SU-DHL-6 (cell line): Measurements from ENCODE around the gene TMEM134.
"Not testable (repeated sequence)": the region's sequence is repeated elsewhere in the genome, so short reads cannot be mapped to it uniquely, and the experiment has no call there.

ENCODE experiments used
- EZH2phosphoT487 ChIP-seq: fragments of 200-600 bp; sonication (generic), shearing (Covaris generic); conservative IDR thresholded peaks from 2 replicates; pipeline ENCODE4 v1.6.1; 2018; ENCODE audit warnings: mild to moderate bottlenecking, antibody characterized with exemption, low read length, moderate library complexity, mixed read lengths
- TF ChIP-seq, protein P1 (sequence below): fragments of 200-600 bp; sonication (generic); IDR thresholded peaks from one replicate; pipeline ENCODE4 v1.5.1; 2017; ENCODE audit warnings: antibody characterized with exemption, mild to moderate bottlenecking, low read length, moderate library complexity; ENCODE audit not compliant: insufficient read depth, poor library complexity, severe bottlenecking

DNA sequence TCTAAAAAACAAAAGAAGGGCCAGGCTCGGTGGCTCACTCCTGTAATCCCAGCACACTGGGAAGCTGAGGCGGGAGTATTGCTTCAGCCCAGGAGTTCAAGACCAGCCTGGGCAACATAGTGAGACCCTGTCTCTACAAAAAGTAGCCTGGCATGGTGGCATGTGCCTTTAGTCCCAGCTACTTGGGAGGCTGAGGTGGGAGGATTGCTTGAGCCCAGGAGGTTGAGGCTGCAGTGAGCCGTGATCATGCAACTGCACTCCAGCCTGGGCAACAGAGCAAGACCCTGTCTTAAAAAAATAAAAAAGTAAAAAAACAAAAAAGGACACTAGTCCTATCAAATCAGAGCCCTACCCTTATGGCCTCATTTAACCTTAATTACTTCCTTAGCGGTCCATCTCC is 42.5 kb upstream of the TMEM134 start:
- TF ChIP-seq, protein P1, sequence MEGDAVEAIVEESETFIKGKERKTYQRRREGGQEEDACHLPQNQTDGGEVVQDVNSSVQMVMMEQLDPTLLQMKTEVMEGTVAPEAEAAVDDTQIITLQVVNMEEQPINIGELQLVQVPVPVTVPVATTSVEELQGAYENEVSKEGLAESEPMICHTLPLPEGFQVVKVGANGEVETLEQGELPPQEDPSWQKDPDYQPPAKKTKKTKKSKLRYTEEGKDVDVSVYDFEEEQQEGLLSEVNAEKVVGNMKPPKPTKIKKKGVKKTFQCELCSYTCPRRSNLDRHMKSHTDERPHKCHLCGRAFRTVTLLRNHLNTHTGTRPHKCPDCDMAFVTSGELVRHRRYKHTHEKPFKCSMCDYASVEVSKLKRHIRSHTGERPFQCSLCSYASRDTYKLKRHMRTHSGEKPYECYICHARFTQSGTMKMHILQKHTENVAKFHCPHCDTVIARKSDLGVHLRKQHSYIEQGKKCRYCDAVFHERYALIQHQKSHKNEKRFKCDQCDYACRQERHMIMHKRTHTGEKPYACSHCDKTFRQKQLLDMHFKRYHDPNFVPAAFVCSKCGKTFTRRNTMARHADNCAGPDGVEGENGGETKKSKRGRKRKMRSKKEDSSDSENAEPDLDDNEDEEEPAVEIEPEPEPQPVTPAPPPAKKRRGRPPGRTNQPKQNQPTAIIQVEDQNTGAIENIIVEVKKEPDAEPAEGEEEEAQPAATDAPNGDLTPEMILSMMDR: not testable (repeated sequence)
- TF ChIP-seq EZH2phosphoT487: not testable (repeated sequence)
